ENCODE measurements around the gene HSF5.
"Not testable (repeated sequence)": the region's sequence is repeated elsewhere in the genome, so short reads cannot be mapped to it uniquely, and the experiment has no call there.

HSF5 gene

DNA sequence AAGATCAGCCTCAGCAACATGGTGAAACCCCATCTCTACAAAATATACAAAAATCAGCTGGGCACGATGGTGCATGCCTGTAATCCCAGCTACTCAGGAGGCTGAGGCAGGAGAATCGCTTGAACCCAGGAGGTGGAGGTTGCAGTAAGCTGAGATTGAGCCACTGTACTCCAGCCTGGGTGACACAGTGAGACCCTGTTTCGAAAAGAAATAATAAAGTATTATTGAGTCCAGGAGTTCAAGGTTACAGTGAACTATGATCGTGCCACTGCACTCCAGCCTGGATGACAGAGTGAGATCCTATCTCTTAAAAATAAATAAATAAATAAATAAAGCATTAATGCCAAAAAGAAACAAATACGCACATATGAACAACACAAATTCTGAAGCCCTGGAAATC is 6.4 kb downstream of the HSF5 start:
- DNase-seq = not testable (repeated sequence)

DNA sequence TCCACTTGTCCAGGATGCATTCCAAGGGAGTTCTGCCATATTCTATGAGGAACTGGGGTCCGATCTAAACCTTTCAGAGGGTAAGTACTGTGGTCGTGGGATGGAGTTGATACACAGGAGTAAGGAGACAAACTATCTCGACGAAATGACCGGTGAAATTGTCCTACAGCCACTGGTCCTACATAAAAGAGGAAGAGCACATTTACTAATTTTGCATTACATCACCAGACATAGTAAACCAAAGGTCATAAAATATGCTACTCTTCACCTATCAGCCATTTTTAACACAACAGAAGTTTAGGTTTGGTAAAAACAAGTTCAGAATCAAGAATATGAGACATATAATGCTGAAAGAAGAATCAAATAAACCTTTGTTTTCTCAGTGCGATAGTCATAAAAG is 8.1 kb downstream of the HSF5 start:
- DNase-seq = no peak

DNA sequence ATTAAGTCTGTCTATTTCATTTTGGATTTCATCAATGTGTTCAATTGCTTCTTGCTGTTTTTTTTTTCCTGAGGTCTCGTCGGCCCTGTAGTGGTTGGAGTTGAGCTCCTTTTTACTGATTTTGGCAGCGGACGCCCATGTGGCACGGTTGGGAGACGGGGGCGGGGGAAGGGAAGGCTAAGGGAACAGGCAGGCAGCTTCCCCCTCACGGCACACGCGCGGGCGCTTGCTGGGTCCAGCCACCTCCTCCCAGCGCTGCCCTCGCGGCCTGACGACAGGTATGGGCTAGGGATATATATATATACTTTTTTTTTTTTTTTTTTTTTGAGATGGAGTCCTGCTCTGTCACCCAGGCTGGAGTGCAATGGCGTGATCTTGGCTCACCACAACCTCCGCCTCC is 11.4 kb downstream of the HSF5 start:
- no peak for DNase-seq

DNA sequence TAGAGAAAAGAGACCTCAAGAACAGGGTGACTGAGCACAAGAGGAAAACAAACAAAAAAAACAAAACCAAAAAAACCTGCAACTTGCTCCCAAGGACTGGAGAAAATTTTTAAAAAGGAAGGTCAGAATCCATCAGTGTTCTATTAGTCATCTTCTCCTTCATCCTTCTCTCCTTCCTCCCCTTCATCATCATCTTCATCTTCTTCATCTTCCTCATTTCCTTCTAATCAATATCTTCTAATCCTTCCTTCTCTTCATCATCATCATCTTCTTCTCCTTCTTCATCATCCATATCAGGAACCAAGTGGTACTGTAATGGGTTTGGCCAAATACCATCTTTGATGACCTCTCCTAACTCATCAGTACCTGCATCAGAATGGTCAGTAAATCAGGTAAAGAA is 12.2 kb downstream of the HSF5 start:
- DNase-seq = no peak

DNA sequence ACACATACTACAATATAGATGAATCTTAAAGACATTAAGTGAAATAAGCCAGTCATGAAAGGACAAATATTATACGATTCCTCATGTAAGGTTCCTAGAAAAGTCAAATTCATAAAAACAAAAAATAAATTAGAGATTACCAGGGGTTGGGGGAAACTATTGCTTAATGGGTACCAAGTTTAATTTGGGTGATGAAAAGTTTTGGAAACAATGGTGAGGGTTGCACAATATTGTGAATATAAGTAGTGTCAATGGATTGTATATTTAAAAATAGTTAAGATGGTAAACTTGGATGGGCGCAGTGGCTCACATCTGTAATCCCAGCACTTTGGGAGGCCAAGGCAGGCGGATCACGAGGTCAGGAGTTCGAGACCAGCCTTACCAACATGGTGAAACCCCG is 17.9 kb downstream of the HSF5 start:
- DNase-seq = no peak

DNA sequence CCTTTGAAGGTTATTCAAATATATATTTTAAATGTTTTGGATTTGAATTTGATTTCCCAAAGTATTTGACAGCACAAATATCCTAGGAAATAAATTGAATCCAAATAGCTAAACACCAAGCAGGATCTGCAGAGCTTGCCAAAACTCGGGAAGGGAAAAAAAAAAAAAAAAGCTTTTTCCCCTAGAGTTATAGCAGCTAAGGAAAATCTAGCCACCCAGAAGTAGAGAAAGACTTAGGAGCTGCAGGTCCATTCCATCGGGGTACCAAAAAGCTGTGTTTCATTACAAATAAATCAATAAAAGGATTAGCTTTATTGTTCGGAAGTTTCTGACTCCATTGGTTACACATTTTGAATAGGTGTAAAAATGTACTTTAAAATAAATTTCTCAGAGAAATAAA is 19.3 kb downstream of the HSF5 start:
- no peak for DNase-seq

DNA sequence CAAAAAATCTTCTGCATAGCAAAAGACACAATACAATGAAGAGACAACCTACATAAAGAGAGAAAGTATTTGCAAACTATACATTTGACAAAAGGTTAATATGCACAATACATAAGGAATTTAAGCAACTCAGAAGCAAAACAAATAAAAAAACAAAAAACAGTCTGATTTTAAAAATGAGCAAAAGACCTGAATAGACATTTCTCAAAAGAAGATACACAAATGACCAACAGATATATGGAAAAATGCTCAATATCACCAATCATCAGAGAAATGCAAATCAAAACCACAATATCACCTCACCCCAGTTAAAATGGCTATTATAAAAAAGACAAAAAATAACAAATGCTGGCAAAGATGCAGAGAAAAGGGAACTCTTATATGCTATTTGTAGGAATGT is 32.7 kb downstream of the HSF5 start:
- no peak for DNase-seq

DNA sequence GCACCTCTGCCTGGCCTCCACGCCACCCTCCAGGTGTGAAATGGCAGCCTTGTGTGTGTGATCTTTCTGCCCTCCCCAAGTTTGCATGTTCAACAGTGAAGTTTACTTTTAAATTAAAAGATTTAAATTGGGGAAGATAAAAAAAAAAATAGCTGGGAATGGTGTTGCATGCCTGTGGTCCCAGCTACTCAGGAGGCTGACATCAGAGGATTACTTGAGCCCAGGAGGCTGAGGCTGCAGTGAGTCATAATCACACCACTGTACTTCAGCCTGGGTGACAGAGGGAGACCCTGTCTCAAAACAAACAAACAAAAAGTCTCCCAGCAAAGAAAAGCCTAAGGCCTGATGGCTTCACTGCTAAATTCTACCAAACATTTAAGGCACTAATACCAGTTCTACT is 35.5 kb downstream of the HSF5 start:
- no peak for DNase-seq

DNA sequence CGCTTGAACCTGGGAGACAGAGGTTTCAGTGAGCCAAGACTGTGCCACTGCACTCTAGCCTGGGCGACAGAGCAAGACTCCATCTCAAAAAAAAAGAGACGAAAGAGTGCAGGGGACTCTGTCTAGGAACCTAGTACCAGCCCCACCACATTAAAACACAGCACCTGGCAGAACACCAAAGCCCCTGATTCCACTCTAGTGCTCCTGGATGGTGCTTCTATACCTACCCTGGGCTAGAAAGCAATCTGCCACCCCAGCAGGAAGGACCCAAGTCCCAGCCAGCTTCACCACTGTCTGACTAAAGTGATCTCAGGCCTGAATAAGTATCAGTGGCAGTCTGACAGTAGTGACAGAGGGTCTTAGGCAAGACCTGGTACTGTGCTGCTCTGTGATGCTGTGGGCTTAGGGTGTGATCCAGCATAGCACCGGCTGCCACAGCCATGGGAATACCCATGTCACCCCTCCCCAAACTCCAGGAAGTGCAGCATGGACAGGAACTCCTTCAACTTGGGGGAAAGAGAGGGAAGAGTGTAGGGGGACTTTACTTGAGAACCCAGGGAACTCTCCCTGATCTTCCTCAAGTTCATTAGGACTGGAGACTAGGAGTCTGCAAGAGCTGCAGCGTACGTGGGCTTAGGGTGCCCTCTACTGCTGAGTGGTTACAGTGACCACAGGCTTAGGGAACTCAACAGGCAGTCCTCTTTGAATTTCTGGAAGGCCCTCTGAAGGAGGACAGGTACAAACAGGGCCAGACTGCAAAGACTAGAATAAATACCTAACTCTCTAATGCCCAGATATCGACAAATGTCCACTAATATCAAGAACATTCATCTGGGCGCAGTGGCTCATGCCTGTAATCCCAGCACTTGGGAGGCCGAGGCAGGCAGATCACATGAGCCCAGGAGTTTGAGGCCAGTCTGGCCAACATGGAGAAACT is 40.9 kb downstream of the HSF5 start:
- peak; percentile 11 for DNase-seq

DNA sequence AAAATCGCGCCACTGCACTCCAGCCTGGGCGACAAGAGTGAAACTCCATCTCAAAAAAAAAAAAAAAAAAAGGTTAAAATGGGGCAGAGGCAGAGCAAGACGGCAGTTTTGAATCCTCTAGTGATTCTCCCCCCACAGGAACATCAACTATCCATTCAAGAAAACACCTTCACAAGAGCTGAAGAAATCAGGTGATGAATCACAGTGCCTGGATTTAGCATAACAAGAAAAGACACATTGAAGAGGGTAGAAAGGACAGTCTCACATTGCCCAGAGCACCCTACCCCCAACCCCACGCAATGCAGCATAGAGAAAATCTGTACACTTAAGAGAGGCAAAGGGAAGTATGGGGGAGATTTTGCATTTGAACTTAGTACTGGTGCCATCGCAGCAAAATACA is 42.1 kb downstream of the HSF5 start:
- no peak for DNase-seq

DNA sequence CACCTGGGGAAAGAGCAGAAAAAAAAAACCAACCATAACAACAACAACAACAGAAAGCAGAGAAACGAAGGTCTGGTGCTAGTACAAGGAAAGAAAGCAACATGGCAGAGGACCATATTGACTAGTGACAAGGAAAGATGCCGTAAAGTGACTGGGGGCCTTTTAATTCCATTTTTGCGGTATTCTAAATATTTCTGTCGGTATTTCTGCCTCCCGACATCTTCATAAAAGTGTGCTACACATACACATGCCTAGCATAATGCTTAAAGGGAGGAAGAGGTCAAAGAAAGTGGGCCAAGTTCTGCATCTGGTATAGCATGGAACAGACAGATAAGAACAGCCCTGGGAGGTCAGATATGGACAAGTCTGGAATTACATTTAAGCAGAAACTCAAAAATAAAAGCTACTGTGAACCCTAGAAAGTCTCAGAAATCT is 51.4 kb downstream of the HSF5 start:
- DNase-seq = no peak

DNA sequence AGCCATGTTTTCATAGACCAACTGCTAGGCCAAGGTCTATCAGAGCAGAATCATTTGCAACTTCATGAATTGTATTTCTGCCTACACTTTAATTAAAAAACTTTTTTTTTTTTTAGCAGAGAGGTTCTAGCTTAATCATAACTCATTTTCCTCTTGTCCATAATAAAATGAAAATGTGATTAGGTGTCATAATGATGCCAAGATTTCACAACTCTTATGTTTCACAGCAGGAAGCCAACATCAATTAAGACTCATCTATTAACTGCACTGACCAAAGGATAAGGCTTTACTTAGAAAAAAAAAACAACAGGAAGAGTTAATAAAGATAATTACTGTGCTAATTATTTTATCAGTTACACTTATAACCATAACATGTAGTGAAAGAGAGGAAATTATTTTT is 52.0 kb downstream of the HSF5 start:
- no peak for DNase-seq

DNA sequence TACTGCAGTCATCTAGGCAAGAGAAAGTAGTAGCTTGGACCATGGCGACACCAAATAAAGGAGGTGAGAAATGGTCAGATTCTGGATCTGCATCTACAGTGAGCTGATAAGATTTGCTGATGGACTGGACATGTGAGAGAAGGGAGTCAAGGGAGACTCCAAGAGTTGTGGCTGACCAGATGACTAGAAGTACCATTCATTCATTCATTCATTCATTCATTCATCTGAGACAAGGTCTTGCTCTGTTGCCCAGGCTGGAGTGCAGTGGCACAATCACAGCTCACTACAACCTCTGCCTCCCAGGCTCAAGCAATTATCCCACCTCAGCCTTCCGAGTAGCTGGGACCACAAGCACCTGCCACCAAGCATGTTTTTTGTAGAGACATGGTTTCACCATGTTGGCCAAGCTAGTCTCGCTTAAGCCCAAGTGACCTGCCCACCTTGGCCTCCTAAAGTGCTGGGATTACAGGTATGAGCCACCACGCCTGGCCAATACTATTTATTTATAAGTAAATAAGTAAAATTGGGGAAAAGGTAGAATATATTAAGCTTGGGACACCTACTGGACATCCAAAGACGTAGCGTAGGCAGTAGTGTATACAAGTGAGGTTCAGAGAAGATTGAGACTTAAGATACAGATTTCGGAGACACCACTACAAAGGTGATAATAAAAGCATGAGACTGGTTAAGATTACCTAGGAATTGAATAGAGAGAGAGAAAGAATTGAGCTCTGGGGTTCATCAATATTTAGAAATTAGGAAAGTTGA is 55.2 kb downstream of the HSF5 start:
- no peak for DNase-seq

DNA sequence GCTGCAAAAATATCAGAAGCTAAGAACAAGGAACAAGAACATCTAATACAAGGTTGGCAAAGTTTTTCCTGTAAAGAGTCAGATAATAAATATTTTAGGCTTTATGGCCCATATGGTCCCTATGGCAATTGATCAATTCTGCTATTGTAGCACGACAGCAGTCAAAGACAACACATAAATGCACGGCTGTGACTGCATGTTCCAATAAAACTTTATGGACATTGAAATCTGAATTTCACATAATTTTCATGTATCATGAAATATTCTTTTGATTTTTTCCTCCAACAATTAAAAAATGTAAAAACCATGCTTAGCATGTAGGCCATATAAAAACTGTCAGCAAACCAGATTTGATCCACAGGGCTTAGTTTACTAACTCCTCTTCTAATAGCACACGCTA is 60.4 kb downstream of the HSF5 start:
- no peak for DNase-seq

DNA sequence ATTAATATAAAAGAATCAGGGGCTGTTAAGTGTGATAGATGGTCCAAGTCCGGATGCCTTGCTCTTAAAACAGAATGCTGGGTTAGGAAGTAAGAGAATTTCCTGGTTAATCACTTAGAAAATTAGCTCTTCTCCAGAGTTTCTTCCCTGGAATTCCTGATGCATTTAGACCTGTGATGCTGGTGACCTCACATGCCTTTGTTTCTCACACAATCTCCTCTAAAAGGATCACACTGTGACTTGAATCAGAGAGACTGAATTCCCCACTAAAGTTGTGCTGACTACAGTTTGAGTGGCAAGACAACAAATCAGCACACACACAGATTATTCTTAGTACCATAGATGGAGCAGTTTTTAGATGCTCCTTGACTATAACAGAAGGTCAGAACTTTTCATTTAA is 66.5 kb downstream of the HSF5 start:
- no peak for DNase-seq

DNA sequence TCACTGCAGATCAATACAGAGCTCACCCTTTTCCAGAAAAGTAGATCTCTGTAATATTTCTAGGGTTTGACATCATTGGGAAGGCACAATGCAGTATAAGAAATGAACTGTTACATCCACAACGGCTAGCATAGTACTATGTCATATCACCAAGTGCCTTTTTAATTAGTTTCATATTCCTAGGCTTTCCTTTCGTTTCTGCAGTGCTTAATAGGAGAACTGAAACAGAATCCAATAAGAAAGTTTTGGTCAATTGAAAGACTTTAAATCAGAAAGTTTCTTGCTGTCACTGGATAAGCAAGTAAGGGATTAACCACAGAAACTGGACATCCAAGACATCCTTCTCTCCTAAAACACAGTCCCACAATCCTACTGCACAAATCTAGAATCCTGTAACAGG is 67.4 kb downstream of the HSF5 start:
- DNase-seq = no peak

DNA sequence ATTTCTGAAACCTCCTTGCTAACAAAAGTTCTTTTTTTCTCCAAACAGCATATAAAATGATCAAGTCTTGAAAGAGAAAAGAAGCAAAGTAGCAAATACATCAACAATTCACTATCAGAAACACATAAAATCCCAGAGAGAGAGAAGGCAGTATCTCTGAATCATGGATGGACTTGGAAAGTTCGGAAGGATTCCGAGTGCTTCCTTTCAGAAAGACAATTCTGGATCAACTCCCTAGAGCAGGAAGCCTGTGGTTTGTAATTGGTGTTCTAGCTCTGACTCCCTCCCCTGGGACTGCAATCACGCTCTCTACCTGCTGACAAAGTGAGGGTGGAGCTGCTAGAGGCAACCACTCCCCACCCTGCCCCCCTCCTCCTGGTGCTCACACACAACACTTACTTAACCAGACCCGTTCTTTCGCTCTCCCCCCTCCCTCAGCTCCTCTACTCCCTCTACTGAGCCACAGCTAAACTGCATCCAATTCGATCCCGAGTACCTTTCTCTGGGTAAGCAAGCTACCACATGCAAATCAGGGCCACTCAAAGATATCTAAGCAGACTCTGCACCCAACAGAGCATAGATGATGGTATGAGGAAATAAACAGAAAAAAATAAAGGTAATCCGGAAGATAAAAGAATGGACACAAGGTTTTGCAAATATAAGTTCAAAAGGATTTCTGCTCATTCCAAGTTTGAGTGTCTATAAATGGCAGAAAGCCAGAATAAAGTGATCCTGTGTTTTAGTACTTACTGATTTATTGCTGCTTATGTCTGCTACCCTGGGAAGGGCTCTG is 70.7 kb downstream of the HSF5 start, which contains the start of gene RNF43:
TSS of gene RNF43 (minus strand) at position 235 of the 793 bp plus-strand sequence. CDS start 1,957 bp downstream, outside the sequence.
- DNase-seq = peak; percentile 70

DNA sequence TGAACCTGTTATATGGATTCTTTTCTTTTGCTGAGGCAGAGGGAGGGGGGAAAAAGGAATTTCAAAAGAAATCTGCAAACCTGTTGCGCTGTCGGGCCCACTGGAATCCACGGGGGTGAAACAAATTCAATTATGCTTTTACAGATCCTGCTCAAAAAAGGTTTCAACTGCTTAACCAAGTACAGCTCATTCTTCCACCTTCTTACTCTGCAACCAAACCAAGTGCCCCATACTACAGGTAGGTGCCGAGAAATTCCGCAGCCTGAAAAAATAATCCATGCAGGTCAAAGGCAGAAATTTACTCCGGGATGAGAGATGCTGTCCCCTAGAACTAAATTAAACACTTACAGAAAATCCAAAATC is 71.3 kb downstream of the HSF5 start:
- peak; percentile 23 for DNase-seq

DNA sequence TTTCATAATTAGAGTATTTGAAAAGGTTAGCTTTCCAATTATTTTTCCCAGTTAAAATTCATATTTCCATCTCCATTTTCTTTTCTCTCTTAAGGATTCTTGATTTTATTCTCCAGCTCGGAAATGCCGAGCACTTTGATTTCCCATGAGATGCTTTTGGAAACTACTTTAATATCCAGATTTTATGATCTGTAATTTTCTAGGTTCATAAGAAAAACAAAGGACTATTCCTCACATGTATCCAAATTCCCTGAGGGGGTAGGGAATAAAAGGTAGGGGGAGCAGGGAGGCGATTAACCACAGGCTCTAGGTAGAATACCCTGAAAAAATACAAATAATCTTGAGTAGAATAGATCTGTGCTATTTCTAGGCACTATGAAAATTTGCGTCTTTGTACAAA is 71.8 kb downstream of the HSF5 start:
- no peak for DNase-seq

DNA sequence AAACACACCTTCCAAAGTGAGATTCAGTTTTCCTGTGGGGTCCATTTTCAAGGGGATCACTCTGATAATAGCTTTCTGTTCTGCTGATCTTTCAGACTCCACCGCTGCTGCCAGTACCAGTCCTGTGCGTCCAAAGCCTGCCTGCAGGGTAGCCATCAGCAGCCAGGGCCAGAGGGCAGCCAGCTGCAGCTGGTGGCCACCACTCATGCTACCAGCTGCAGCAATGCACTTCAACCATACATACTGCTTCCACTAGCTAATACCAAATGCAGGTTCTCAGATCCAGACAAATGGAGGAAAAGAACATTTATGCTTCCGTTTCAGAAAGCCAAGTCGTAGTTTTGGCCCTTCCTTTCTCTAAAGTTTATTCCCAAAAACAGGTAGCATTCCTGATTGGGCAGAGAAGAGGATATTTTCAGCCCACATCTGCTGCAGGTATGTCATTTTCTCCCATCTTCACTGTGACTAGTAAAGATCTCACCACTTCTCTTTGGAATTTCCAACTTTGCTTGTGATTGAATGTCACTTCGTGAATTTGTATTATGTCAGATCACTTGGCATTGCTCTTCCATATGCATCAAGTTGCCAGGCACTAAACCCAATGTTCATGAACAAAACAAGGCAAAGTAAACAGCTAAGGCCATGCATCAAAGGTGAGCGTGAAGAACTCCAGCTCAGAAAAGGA is 72.7 kb downstream of the HSF5 start:
- DNase-seq = peak; percentile 15

DNA sequence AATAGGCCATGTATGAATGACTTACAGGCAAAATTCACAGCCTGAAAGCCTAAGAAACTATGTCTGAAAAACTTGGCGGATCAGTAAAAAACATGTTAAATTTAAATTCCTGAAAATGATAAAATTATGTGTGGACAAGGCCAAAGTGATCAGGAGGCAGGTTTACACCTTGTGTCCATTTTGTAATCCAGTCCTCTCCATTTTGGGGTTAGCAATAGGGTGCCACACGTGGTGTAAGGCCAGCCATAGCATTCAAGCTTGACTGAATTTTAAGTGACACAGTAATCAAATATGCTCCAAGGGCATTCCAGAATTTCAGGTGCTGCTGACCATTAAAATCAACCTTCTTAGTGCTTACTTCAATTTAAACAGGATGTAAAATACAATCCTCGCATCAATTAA is 73.6 kb downstream of the HSF5 start:
- DNase-seq = no peak

DNA sequence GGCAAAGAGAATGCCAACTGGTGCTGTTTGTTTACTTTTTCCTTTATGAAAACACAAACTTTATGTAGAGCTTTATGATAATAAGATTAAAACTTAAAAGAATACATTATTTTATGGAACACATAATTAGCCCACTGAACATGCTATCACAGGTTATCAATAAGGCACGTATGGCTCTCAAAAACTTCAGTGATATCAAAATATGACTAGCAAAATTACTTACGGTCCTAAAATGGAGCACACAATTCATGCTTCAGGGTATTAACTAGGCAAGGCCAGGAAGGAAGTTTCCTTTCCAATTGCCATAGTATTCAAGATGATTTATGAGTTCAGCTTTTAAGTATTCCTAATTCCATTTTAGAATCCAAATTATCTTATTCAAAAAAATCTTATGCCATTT is 74.5 kb downstream of the HSF5 start:
- no peak for DNase-seq
